ENCODE results near the gene VEPH1.

DNA sequence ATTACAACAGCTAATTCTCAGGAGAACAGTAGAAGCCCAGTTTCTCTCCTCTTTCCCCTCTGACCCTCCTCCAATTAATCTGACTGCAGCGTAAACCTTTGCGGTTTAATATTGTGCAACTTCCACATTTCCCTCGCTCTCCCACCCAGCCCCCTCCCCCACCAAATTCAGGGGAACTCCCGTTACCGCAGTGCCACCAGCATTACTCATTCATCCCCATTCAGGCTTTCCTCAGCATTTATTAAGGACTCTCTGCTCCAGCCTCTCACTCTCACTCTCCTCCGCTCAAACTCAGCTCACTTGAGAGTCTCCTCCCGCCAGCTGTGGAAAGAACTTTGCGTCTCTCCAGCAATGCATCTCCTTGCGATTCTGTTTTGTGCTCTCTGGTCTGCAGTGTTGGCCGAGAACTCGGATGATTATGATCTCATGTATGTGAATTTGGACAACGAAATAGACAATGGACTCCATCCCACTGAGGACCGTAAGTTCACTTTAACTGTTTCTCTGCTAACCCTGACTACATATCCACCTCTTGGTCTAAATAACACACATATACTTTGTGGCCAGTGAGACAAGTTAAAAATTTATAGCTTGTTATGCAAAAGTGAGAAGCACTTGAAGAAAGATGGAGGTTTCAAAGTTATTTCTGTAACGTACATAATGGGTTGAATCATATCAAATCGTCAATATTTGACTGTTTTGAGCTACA is 66.5 kb downstream of the VEPH1 start, which contains the start of gene PTX3:
- TF ChIP-seq GATA2 (IDR thresholded peaks at IDR 0.05; ENCODE audit: low read depth, low read length) (no peak), GATA3 (IDR thresholded peaks at IDR 0.05; ENCODE audit: low read depth, low read length) (no peak)
